GM21619 (cell line): ENCODE data around the gene RIC1.
A peak's percentile ranks its signal among the peaks of the same experiment; 100 is the strongest.
"Not testable (repeated sequence)": the region's sequence is repeated elsewhere in the genome, so short reads cannot be mapped to it uniquely, and the experiment has no call there.

Experiments used
- ATAC-seq: cut with Tn5 transposase; IDR thresholded peaks from one replicate; pipeline ENCODE4 v1.9.1; 2021; ENCODE audit not compliant: unreplicated experiment

Gene RIC1

GRCh38 chr9:5720151-5720550 lies 91.2 kb downstream of the RIC1 start:
- ATAC-seq = no peak

DNA sequence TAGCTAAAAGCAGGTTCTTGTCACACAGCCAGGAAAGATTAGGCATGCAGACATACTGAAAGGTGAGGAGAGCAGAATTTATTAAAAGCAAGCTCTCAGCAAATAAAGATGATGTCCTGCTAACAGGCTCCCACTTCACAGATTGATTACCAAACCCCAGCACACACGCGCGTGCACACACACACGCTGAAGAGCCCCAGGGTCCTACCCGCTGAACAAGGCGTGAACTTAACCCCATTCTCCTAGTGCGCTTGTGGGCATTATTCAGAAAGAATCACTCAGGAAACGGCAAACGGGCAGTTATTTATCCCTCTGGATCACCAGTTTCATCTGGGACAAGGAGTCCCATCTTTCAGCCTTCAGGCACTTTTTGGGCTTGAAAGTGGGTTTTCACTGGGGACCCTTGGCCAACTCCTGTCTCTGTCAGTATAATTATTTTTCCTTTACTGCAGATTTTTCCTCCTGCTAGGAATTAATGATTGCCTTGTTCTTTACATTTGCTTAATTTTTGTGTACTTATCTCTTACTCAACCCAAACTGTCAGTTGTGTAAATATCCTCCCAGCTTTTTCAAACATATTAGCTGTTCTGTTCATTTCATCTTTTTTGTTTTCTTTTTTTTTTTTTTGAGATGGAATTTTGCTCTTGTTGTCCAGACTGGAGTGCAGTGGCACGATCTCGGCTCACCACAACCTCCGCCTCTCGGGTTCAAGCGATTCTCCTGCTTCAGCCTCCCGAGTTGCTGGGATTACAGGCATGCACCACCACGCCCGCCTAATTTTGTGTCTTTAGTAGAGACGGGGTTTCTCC lies 92.6 kb downstream of the RIC1 start:
- ATAC-seq = no peak

- not testable (repeated sequence) for ATAC-seq
Observed at GRCh38 chr9:5722679-5723078, 93.8 kb downstream of the RIC1 start.

DNA sequence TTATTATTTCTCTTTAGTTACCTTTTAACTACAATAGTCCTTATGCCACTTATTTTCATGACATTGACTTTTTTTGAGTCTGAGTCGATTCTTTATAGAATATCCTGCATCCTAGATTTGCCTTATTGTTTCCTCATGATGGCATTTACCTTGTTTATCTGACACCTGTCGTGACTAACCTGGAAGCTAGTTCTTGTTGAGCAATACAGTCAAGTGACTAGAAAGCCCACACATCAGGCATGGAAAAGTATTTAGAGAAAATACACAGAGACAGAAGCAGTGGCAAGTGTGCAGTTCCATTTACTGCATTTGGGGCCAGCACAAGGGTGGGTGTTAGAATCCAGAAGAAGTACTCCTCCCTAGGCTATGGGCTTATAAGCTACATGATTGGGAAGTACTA lies 106.2 kb downstream of the RIC1 start:
- ATAC-seq = no peak

- ATAC-seq = no peak
Observed at GRCh38 chr9:5736563-5737346, 107.8 kb downstream of the RIC1 start.

GRCh38 chr9:5743109-5743508 lies 114.2 kb downstream of the RIC1 start:
- no peak for ATAC-seq

DNA sequence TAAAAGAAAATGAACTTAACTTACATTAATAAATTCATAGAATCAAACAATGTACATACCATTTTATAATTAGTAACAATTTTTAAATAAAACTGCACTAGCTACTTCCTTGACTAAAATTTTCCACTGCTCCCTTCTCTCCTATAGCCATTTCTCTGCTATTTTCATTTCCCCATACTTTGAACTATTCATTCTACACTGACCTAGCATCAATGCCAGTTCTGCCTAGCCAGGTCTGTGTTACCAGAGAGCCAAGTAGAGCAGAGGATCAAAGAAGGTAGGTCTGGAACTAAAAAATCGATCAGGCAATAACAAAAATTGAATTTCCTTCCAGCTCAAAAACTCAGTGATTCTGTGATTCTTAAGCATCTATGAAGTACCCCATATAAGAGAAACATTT lies 119.5 kb downstream of the RIC1 start:
- ATAC-seq = no peak

GRCh38 chr9:5749306-5749705 lies 120.4 kb downstream of the RIC1 start:
- no peak for ATAC-seq

DNA sequence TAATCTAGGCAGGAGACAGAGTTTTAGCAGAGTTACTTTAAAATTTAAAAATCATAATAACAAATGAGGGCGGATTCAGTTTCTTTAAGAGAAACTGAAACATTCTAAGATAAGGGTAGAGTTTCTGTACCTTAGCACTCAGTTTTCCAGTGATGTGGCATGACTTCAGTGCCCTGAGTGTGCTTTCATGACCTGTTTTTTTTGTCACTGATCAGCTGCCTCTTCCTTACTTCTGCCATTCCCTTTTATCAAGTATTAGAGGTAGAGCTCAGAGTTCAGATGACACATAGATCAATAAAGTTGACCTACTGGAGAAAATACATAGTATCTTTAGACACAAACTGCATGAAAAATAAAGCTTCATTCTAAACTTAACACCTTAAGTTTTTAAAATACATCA lies 121.7 kb downstream of the RIC1 start:
- no peak for ATAC-seq

DNA sequence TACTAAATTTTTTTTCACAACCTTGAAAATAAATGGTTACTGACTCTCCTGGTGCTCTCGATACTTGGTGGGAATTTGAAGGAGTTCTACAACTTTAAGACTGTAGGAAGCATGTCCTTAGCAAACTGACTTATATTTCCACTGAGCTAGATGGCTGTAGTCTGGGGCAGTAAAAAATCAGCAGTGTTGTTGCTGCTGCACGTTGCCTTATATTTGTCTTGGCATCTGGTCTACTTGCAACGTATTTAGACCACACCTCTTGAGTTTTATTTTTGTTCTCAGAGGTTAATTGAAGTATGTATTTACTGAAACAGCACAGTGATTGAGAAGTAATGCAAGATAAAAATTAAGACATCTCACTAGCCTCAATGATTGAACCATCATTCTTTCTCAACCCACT lies 127.7 kb downstream of the RIC1 start:
- no peak for ATAC-seq

DNA sequence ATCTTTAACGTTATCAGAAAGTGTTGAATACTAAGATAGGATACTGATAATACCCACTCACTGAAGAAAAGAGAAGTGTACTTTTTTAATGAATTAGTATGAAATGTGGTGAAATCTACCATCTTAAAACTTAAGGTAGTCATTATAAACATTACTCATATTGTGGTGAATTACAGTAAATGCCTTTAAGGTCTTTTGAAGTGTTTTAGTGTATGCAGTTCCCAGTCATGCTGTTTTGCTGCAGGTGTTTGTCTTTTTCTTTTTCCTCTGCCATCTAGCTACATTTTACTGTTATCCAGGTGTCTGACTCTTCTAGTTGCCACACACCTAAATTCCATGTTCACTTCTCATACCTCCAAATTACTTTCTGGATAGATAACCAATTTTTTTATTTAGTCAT lies 131.4 kb downstream of the RIC1 start:
- ATAC-seq = no peak

DNA sequence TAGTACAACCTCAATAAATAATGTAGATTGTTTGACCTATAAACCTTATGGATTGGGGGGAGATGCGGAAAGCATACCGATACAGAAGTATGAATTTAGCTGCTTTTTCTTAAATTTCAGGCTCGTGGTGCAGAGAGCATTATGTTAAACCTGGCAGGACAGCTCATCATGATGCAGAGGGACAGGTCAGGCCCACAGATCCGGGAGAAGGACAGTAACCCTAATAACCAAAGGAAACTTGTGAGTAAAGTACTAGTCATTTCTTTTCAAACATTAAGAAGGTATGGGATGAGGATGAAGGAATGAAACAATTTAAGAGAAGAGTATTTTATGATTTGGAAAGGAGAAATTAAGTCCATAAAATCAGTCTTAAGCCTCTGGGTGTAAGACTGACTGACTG lies 133.5 kb downstream of the RIC1 start:
- ATAC-seq = no peak

GRCh38 chr9:5764130-5764868 lies 135.4 kb downstream of the RIC1 start:
- peak; percentile 96 for ATAC-seq

DNA sequence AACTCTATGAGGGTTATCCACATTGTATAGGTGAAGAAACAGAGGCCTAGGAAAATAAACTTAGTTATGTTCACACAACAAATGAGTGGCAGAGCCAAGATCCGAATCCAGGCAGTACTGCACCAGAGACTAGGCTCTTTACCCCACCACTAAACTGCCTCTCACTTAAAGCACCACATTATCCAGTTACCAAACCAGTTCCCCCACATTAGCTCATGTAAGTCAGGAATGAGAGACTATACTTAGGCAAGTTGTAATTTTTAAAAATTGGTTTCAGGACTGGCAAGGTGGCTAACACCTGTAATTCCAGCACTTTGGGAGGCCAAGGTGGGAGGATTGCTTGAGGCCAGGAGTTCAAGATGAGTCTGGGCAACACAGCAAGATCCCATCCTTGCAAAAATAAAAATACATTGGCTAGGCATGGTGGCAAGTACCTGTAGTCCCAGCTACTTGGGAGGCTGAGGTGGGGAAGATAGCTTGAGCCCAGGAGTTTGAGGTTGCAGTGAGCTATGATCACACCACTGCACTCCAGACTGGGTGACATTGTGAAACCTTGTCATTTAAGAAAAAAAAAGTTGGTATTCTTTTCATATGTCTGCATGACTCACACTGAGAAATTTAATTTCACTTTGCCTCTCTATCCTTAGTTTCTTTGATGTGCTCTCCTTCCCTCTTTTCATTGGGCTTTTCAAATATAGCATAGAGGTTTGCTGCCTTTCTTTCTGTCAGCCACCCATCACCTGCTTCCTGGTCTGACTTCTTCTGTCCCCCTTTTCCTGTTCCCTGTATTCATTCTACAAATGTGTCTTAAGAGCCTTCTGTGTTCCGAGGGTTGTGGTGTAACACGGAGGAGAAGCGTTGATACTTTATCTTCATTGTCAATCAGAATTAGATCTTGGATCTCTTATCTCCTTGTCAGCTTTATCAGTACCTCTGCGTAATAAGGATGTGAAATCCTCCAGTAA lies 139.3 kb downstream of the RIC1 start:
- no peak for ATAC-seq

GRCh38 chr9:5773324-5773999 lies 144.6 kb downstream of the RIC1 start:
- ATAC-seq = no peak

DNA sequence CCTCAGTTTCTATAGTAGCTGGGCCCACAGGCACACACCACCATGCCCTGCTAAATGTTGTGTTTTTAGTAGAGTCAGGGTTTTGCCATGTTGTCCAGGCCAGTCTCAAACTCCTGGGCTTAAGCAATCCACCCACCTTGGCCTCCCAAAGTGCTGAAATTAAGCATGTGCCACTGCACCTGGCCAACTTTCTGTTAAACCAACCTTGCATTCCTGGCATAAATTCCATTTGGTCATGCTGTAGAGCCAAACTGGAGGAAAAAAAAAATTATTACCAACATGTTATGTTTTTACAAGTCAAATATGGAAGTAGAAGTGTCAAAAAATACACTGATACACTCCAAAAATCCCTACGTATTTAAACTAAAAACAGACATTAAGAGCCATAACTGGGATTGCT lies 149.9 kb downstream of the RIC1 start:
- ATAC-seq = no peak

DNA sequence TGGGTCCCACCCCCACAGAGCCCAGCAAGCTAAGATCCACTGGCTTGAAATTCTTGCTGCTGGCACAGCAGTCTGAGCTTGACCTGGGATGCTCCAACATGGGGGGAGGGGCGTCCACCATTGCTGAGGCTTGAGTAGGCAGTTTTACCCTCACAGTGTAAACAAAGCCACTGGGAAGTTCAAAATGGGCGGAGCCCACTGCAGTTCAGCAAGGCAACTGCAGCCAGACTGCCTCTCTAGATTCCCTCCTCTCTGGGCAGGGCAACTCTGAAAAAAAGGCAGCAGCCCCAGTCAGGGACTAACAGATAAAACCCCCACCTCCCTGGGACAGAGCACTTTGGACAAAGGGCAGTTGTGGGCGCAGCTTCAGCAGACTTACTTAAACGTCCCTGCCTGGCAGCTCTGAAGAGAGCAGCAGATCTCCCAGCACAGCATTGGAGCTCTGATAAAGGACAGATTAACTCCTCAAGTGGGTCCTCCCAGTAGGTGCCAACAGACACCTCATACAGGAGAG lies 150.9 kb downstream of the RIC1 start:
- not testable (repeated sequence) for ATAC-seq

DNA sequence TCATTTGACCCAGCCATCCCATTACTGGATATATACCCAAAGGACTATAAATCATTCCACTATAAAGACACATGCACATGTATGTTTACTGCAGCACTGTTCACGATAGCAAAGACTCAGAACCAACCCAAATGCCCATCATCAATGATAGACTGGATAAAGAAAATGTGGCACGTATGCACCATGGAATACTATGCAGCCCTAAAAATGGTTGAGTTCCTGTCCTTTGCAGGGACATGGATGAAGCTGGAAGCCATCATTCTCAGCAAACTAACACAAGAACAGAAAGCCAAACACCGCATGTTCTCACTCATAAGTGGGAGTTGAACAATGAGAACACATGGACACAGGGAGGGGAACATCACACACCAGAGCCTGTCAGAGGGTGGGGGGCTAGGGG lies 154.5 kb downstream of the RIC1 start:
- ATAC-seq = not testable (repeated sequence)

DNA sequence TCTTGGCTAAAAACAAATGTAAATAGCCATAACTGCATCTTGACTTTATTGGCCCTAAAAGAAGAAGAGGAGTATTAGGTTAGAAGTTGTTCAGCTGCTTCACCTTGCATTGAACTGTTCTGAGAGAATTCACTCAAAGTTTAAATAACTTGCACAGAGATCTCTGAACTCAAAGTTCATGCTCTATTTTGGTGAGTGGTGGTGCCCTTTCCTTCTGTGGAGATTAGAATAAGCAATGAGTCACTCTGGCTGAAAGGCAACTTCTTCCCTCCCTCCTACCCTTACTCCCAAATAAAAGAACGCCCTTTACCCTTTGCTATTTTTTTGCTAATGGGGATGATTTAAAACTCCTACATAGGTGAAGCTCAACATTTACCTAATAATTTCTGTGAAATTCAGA lies 155.1 kb downstream of the RIC1 start:
- ATAC-seq = no peak
